ENCODE measurements around the gene COL5A1.

- TF ChIP-seq POLR2A (IDR thresholded peaks at IDR 0.05): no peak
- TF ChIP-seq CTCF (IDR thresholded peaks at IDR 0.05): no peak
- TF ChIP-seq EP300 (IDR thresholded peaks at IDR 0.05): no peak
Observed at GRCh38 chr9:134683714-134684374, 42.2 kb downstream of the COL5A1 start.

Measured in tibial nerve (tissue), 4 donors.